B cell (primary cell): ENCODE data around the gene ARL16. TPM values are rescaled to one million over a fixed set of nuclear protein-coding genes. Genes with fewer than 3 reads are reported as not detected.

ENCODE experiments used
- ATAC-seq: fragments of 200-7000 bp; cut with Tn5 transposase; one replicate; pipeline ENCODE4 v1.10.0; 2021; ENCODE audit warnings: low read depth, mild to moderate bottlenecking, moderate number of reproducible peaks, moderate library complexity
- CTCF ChIA-PET: fragments of 350-600 bp; sonication (Branson Sonifier 250); formaldehyde crosslinking; loops from one replicate; lab custom pipeline; 2021; ENCODE audit warnings: antibody characterized with exemption, inconsistent platforms; lab: Charles Lee
- POLR2A ChIA-PET: fragments of 350-600 bp; sonication (Branson Sonifier 250); formaldehyde crosslinking; loops from one replicate; lab custom pipeline; 2021; ENCODE audit warnings: antibody characterized with exemption; lab: Charles Lee
- DNase-seq: peaks from one replicate; pipeline ENCODE4 v3.0.0; 2013
- H2AFZ ChIP-seq: 2 replicates; pipeline ENCODE4 v1.6.1; 2012; ENCODE audit warnings: mild to moderate bottlenecking, low read depth, low read length; ENCODE audit not compliant: insufficient read depth, poor library complexity, severe bottlenecking
- H3K27ac ChIP-seq, 2 donors: 1 replicate in 1 of 2; 2 replicates in 1 of 2; pipeline ENCODE4 v1.5.1; 2012 to 2013; ENCODE audit warnings: low read length in 2 of 2, mild to moderate bottlenecking in 2 of 2, moderate library complexity in 1 of 2
- H3K27me3 ChIP-seq, 4 experiments: fragments of 200-600 bp in 1 of 4; sonication (generic) in 1 of 4; replicated peaks in 1 of 4; 1 replicate in 2 of 4; 2 replicates in 2 of 4; pipeline versions ENCODE4 v1.6.1 to v1.7.0; 2013 to 2016; ENCODE audit warnings: low read length in 3 of 4, mild to moderate bottlenecking in 2 of 4, mixed read lengths in 1 of 4, moderate library complexity in 1 of 4; ENCODE audit not compliant: insufficient read depth in 4 of 4, control insufficient read depth in 3 of 4; ENCODE audit errors: control extremely low read depth in 1 of 4
- H3K36me3 ChIP-seq, 2 experiments: replicated peaks in 1 of 2; 1 replicate in 1 of 2; 2 replicates in 1 of 2; pipeline versions ENCODE4 v1.6.1 to v1.7.1; 2013; ENCODE audit warnings: low read length in 1 of 2; ENCODE audit not compliant: insufficient read depth in 2 of 2, control insufficient read depth in 1 of 2; ENCODE audit errors: control extremely low read depth in 1 of 2, extremely low read depth in 1 of 2
- H3K4me1 ChIP-seq, 2 donors: fragments of 200-600 bp in 1 of 2; sonication (generic) in 1 of 2; 1 replicate in 1 of 2; 2 replicates in 1 of 2; pipeline versions ENCODE4 v1.5.1 to v1.6.1; 2013 to 2017; ENCODE audit warnings: low read length in 2 of 2; ENCODE audit not compliant: control insufficient read depth in 2 of 2, insufficient read depth in 2 of 2
- H3K4me2 ChIP-seq: replicated peaks from 2 replicates; pipeline ENCODE3; 2012; ENCODE audit warnings: mild to moderate bottlenecking, low read depth, low read length; ENCODE audit not compliant: poor library complexity, severe bottlenecking
- H3K4me3 ChIP-seq, 5 experiments: fragments of 200-600 bp in 1 of 5; sonication (generic) in 1 of 5; 1 replicate in 3 of 5; 2 replicates in 2 of 5; pipeline versions ENCODE4 v1.5.1 to v1.7.0; 2011 to 2016; ENCODE audit warnings: low read length in 4 of 5, mild to moderate bottlenecking in 4 of 5, low read depth in 2 of 5, control low read depth in 1 of 5, moderate library complexity in 1 of 5; ENCODE audit not compliant: insufficient read depth in 1 of 5; ENCODE audit errors: control extremely low read depth in 1 of 5, extremely low read depth in 1 of 5
- H3K79me2 ChIP-seq: fragments of 200-600 bp; sonication (generic); one replicate; pipeline ENCODE4 v1.6.0; 2016; ENCODE audit warnings: low read length; ENCODE audit not compliant: control insufficient read depth, insufficient read depth
- H3K9ac ChIP-seq: fragments of 200-600 bp; sonication (generic); 2 replicates; pipeline ENCODE4 v1.6.1; 2017; ENCODE audit warnings: mild to moderate bottlenecking, low read length, moderate library complexity
- H3K9me3 ChIP-seq, 3 donors: one replicate each; pipeline versions ENCODE4 v1.6.1 to v1.7.1; 2013; ENCODE audit warnings: low read length in 2 of 3; ENCODE audit not compliant: control insufficient read depth in 2 of 3, insufficient read depth in 1 of 3; ENCODE audit errors: control extremely low read depth in 1 of 3
- H4K20me1 ChIP-seq: 2 replicates; pipeline ENCODE4 v1.6.0; 2012; ENCODE audit warnings: mild to moderate bottlenecking, low read length; ENCODE audit not compliant: insufficient read depth, control insufficient read depth, poor library complexity, severe bottlenecking
- H3K27ac Mint-ChIP-seq: one replicate; pipeline ENCODE4 v1.8.0; 2021; ENCODE audit warnings: mixed read lengths
- H3K27me3 Mint-ChIP-seq: one replicate; pipeline ENCODE4 v1.8.0; 2021; ENCODE audit warnings: mixed read lengths
- H3K4me1 Mint-ChIP-seq: one replicate; pipeline ENCODE4 v1.8.0; 2021; ENCODE audit warnings: mixed read lengths
- H3K4me3 Mint-ChIP-seq: one replicate; pipeline ENCODE4 v1.8.0; 2021; ENCODE audit warnings: mixed read lengths
- H3K9me3 Mint-ChIP-seq: one replicate; pipeline ENCODE4 v1.8.0; 2022; ENCODE audit warnings: mixed read lengths; ENCODE audit not compliant: insufficient read depth
- CTCF ChIP-seq: fragments of 200-600 bp; IDR thresholded peaks from one replicate; pipeline ENCODE4 v1.8.0; 2022; ENCODE audit warnings: antibody characterized with exemption, mild to moderate bottlenecking
- EZH2 ChIP-seq: IDR thresholded peaks from 2 replicates; pipeline ENCODE4 v1.6.1; 2012; ENCODE audit warnings: borderline replicate concordance, low read depth, mild to moderate bottlenecking, moderate library complexity, low read length; ENCODE audit not compliant: insufficient read depth, poor library complexity, severe bottlenecking
- WGBS: methylation state at CpG from one replicate; pipeline ENCODE4 v1.1.5; 2013; ENCODE audit warnings: missing lambda C conversion rate; ENCODE audit not compliant: insufficient coverage; 5-methylcytosine and 5-hydroxymethylcytosine counted together
- intact Hi-C: fragments of 100-400 bp; cut with micrococcal nuclease; formaldehyde crosslinking; loops from one replicate; pipeline ENCODE4 v1.10.0; 2022
- polyA plus RNA-seq: library from polyadenylated mRNA; depleted of rRNA; stranded (reverse); fragments of >200 nt; gene quantifications from 2 replicates; pipeline ENCODE4 v1.2.3, GENCODE V29; 2012
- total RNA-seq, 2 donors: library from RNA; stranded (reverse); fragments of 120-200 nt in 1 of 2; gene quantifications; 1 replicate in 1 of 2; 2 replicates in 1 of 2; pipeline versions ENCODE4 v1.2.3 to v1.2.4, GENCODE V29; 2013 to 2022

Gene ARL16
- total and polyA plus RNA-seq, 2 donors (not counting 1 experiment from before 2014, with no cell fraction given) = 32.5 to 101 TPM

GRCh38 chr17:81697261-81698044 lies 13.9 kb upstream of the ARL16 start:
- CTCF ChIA-PET = no interaction called here

More at GRCh38 chr17:81697261-81698044, 13.9 kb upstream of the ARL16 start:
- Mint-ChIP-seq H3K27ac (no peak overlapping the region), H3K9me3 (no peaks in the 10 kb centered on the region), H3K4me1 (peaks cover 14% of the 10 kb centered on the region), H3K4me3 (no peak overlapping the region), H3K27me3 (no peaks in the 10 kb centered on the region)
- Histone ChIP-seq H3K4me2 (no peak overlapping the region), H3K9ac (no peak overlapping the region), H3K4me3 (no peak overlapping the region), H3K27ac (no peak overlapping the region), H3K9me3 (no peaks in the 10 kb centered on the region), H3K4me1 (peaks cover 13 to 16% of the 10 kb centered on the region in 2 donors), H2AFZ (no peak overlapping the region), H4K20me1 (peaks cover 43% of the 10 kb centered on the region), H3K79me2 (peaks cover 44% of the 10 kb centered on the region), H3K27me3 (no peaks in the 10 kb centered on the region), H3K36me3 (peaks cover 0 to 57% of the 10 kb centered on the region in 2 experiments)
- ATAC-seq (no peak), DNase-seq (no peak)
- POLR2A ChIA-PET = no interaction called here
- WGBS = 97% methylated on average over 20 of the region's 25 CpGs
- TF ChIP-seq CTCF (no peak), EZH2 (no peak)
- intact Hi-C loops = no loop called here
